ENCODE data around the gene GOSR2. TPM values are rescaled to one million over a fixed set of nuclear protein-coding genes. Genes with fewer than 3 reads are reported as not detected.

Gene GOSR2
- total RNA-seq, 4 donors from 2014 or later, result 28.5 to 37.6 (median 30.3) TPM

- WGBS, 2 donors, result 25 to 49% methylated on average over 21 of the region's 21 CpGs
- no peak for DNase-seq (ENCODE audit: low spot score in 2 of 2)
- TF ChIP-seq CTCF (IDR thresholded peaks at IDR 0.05) (no peak), POLR2A (IDR thresholded peaks at IDR 0.05) (no peak)
- intact Hi-C loops (cut with DNase I; ENCODE audit: low total_unique reads), result loop anchor here (10.0 kb wide), 1 partner anchor 51 kb away; no protein-coding TSS in a partner anchor
- H3K4me3 ChIP-seq (ENCODE audit: low read depth, poor library complexity, severe bottlenecking), result no peak overlapping the region
Measured at GRCh38 chr17:46943501-46944393, 20.8 kb downstream of the GOSR2 start.

DNA sequence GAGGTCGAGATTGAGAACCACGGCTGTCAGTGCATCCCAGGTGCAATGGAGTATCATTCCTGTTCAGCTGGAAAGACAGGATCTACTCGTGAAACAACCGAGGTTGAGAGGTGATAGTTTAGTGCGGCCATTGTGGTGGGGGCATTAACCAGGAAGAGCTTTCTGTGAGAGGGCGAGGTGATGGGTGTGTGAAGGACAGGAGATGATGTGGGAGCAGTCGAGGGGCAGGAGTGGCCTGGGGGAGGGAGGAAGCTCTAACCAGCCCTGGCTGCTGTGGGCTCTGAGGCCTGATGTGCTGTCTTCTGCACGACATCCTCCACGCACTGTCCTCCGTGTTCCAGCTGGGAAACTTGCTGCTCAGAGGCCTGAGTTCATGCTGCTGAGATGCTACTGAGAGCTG lies 22.0 kb downstream of the GOSR2 start:
- H3K4me3 ChIP-seq (ENCODE audit: low read depth, poor library complexity, severe bottlenecking), result no peak overlapping the region
- WGBS, 2 donors, result 26 to 37% methylated on average over 10 of the region's 10 CpGs
- intact Hi-C loops (cut with DNase I; ENCODE audit: low total_unique reads), result loop anchor here (10.0 kb wide), 1 partner anchor 50 kb away; no protein-coding TSS in a partner anchor
- TF ChIP-seq CTCF (IDR thresholded peaks at IDR 0.05) (no peak), POLR2A (IDR thresholded peaks at IDR 0.05) (no peak)
- DNase-seq (ENCODE audit: low spot score in 2 of 2), result no peak

- intact Hi-C loops (cut with DNase I; ENCODE audit: low total_unique reads), result loop anchor here (10.0 kb wide), 1 partner anchor 48 kb away; no protein-coding TSS in a partner anchor
- TF ChIP-seq POLR2A (IDR thresholded peaks at IDR 0.05) (no peak), CTCF (IDR thresholded peaks at IDR 0.05) (no peak)
- WGBS, 2 donors, result 57 to 63% methylated on average over 3 of the region's 3 CpGs
- no peak for DNase-seq (ENCODE audit: low spot score in 2 of 2)
- no peak overlapping the region for H3K4me3 ChIP-seq (ENCODE audit: low read depth, poor library complexity, severe bottlenecking)
Measured at GRCh38 chr17:46947216-46947615, 24.3 kb downstream of the GOSR2 start.

- 87 to 97% methylated on average over 5 of the region's 5 CpGs for WGBS, 2 donors
- no peak for TF ChIP-seq POLR2A (IDR thresholded peaks at IDR 0.05)
- no peak for TF ChIP-seq CTCF (IDR thresholded peaks at IDR 0.05)
- no peak overlapping the region for H3K4me3 ChIP-seq (ENCODE audit: low read depth, poor library complexity, severe bottlenecking)
- DNase-seq (ENCODE audit: low spot score in 2 of 2), result no peak
- intact Hi-C loops (cut with DNase I; ENCODE audit: low total_unique reads), result loop anchor here (10.0 kb wide), 1 partner anchor 46 kb away; no protein-coding TSS in a partner anchor
Measured at GRCh38 chr17:46948544-46948943, 25.6 kb downstream of the GOSR2 start.

DNA sequence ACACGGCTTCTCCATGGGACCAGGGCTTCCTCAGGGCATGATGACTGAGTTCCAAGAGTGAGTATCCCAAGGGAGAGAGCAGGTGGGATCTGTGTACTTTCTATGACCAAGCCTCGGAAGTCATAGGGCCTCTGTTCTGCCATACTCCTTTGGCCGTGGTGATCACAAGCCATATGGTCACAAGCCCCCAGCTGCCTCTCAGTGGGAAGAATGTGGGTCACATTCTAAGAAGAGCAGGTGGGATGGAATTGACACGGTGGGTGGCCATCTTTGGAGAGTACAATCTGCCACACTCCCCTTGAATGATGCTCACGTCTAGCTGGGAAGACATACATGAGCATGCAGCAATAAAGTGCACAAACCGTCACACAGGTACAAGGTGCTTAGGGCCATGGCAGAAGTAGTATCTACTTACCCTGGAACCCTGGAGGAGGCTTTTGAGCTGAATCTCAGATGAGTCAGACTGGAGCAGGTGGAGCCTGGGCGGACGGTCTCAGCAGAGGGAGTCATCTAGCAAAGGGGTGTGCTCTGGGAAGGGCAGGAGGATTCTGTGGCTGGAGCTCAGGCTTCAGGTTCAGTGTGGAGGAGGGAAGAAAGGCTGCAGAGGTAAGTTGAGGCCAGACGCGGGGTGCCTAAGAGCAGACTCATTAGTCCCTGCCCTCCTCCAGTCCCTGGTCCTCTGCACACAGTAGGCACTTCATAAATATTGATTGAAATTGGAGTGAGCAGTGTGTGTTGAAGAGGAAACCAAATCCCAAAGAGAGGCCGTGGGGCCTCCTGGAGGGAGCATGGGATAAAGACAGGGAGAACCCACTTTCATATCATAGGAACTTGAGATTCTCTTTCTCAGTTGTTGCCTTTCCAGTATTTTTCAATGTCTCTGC lies 26.6 kb downstream of the GOSR2 start:
- WGBS, 2 donors, result 76 to 81% methylated on average over 10 to 11 of the region's 11 CpGs
- H3K4me3 ChIP-seq (ENCODE audit: low read depth, poor library complexity, severe bottlenecking), result no peak overlapping the region
- DNase-seq (ENCODE audit: low spot score in 2 of 2), result no peak
- intact Hi-C loops (cut with DNase I; ENCODE audit: low total_unique reads), result loop anchor here (10.0 kb wide), 1 partner anchor 45 kb away; no protein-coding TSS in a partner anchor
- TF ChIP-seq POLR2A (IDR thresholded peaks at IDR 0.05) (no peak), CTCF (IDR thresholded peaks at IDR 0.05) (no peak)
